Measurements from ENCODE around the gene RAB21.
A peak's percentile ranks its signal among the peaks of the same experiment; 100 is the strongest.
"Not testable (repeated sequence)": the region's sequence is repeated elsewhere in the genome, so short reads cannot be mapped to it uniquely, and the experiment has no call there.

Gene RAB21

GRCh38 chr12:71752891-71753290 is 1.8 kb upstream of the RAB21 start:
- no peak for DNase-seq

GRCh38 chr12:71755146-71755892 is 656 bp downstream of the RAB21 start:
- DNase-seq = no peak

GRCh38 chr12:71756054-71756690 is 1.5 kb downstream of the RAB21 start:
- no peak for DNase-seq

- DNase-seq = no peak
Measured at GRCh38 chr12:71759941-71760340, 5.3 kb downstream of the RAB21 start.

GRCh38 chr12:71760471-71760870 is 5.8 kb downstream of the RAB21 start:
- no peak for DNase-seq

- DNase-seq = not testable (repeated sequence)
Measured at GRCh38 chr12:71761354-71761753, 6.7 kb downstream of the RAB21 start.

GRCh38 chr12:71763677-71764379 is 9.2 kb downstream of the RAB21 start:
- no peak for DNase-seq

- DNase-seq = no peak
Measured at GRCh38 chr12:71764587-71765321, 10.1 kb downstream of the RAB21 start.

- no peak for DNase-seq
Measured at GRCh38 chr12:71766202-71766601, 11.5 kb downstream of the RAB21 start.

- DNase-seq = no peak
Measured at GRCh38 chr12:71767183-71767582, 12.5 kb downstream of the RAB21 start.

GRCh38 chr12:71768900-71769299 is 14.2 kb downstream of the RAB21 start:
- no peak for DNase-seq

- DNase-seq = no peak
Measured at GRCh38 chr12:71771069-71771468, 16.4 kb downstream of the RAB21 start.

GRCh38 chr12:71772735-71773134 is 18.1 kb downstream of the RAB21 start:
- no peak for DNase-seq

GRCh38 chr12:71780237-71780822 is 25.7 kb downstream of the RAB21 start:
- DNase-seq = peak; percentile 23

- DNase-seq = no peak
Measured at GRCh38 chr12:71782017-71782416, 27.4 kb downstream of the RAB21 start.

GRCh38 chr12:71786829-71787228 is 32.2 kb downstream of the RAB21 start:
- no peak for DNase-seq

- no peak for DNase-seq
Measured at GRCh38 chr12:71787580-71787979, 32.9 kb downstream of the RAB21 start.

GRCh38 chr12:71790331-71790730 is 35.7 kb downstream of the RAB21 start:
- DNase-seq = no peak

GRCh38 chr12:71791473-71792150 is 36.9 kb downstream of the RAB21 start:
- DNase-seq = no peak

GRCh38 chr12:71792599-71792998 is 37.9 kb downstream of the RAB21 start:
- DNase-seq = no peak

- no peak for DNase-seq
Measured at GRCh38 chr12:71795901-71796300, 41.2 kb downstream of the RAB21 start.

GRCh38 chr12:71797531-71797930 is 42.9 kb downstream of the RAB21 start:
- DNase-seq = no peak
